Skeletal muscle satellite cell (primary cell): ENCODE data around the gene KRT40.

ENCODE experiments used
- H3K27me3 ChIP-seq: 2 replicates; pipeline ENCODE4 v1.7.0; 2013; ENCODE audit warnings: low read length; ENCODE audit not compliant: control insufficient read depth, insufficient read depth
- H3K36me3 ChIP-seq: 2 replicates; pipeline ENCODE4 v1.7.0; 2013; ENCODE audit warnings: mild to moderate bottlenecking, control low read depth, low read length; ENCODE audit not compliant: insufficient read depth
- H3K4me1 ChIP-seq: 2 replicates; pipeline ENCODE4 v1.7.0; 2013; ENCODE audit warnings: low read length; ENCODE audit not compliant: control insufficient read depth, insufficient read depth
- H3K4me2 ChIP-seq: 2 replicates; pipeline ENCODE4 v1.7.0; 2013; ENCODE audit warnings: mild to moderate bottlenecking, low read length
- H3K4me3 ChIP-seq: 2 replicates; pipeline ENCODE4 v1.7.0; 2013; ENCODE audit warnings: low read length
- H3K9ac ChIP-seq: 2 replicates; pipeline ENCODE4 v1.7.0; 2013; ENCODE audit warnings: mild to moderate bottlenecking, low read depth, low read length, moderate library complexity
- H3K9me3 ChIP-seq: replicated peaks from 2 replicates; pipeline ENCODE4 v1.7.0; 2013; ENCODE audit warnings: mild to moderate bottlenecking, control low read depth, low read length

KRT40 gene

GRCh38 chr17:40950176-40950575 is 34.0 kb downstream of the KRT40 start:
- H3K4me3 ChIP-seq, result no peak overlapping the region
- no peaks in the 10 kb centered on the region for H3K27me3 ChIP-seq
- no peak overlapping the region for H3K4me2 ChIP-seq
- H3K9me3 ChIP-seq, result no peaks in the 10 kb centered on the region
- peaks cover 43% of the 10 kb centered on the region for H3K4me1 ChIP-seq
- H3K9ac ChIP-seq, result no peak overlapping the region
- no peaks in the 10 kb centered on the region for H3K36me3 ChIP-seq

- H3K36me3 ChIP-seq, result no peaks in the 10 kb centered on the region
- H3K4me1 ChIP-seq, result peaks cover 36% of the 10 kb centered on the region
- no peak overlapping the region for H3K4me2 ChIP-seq
- H3K9ac ChIP-seq, result no peak overlapping the region
- H3K4me3 ChIP-seq, result no peak overlapping the region
- H3K9me3 ChIP-seq, result no peaks in the 10 kb centered on the region
- H3K27me3 ChIP-seq, result no peaks in the 10 kb centered on the region
Measured at GRCh38 chr17:40949418-40949817, 34.7 kb downstream of the KRT40 start.

- no peak overlapping the region for H3K4me2 ChIP-seq
- no peaks in the 10 kb centered on the region for H3K9me3 ChIP-seq
- H3K4me1 ChIP-seq, result peaks cover 22% of the 10 kb centered on the region
- no peak overlapping the region for H3K9ac ChIP-seq
- no peak overlapping the region for H3K4me3 ChIP-seq
- H3K27me3 ChIP-seq, result no peaks in the 10 kb centered on the region
- no peaks in the 10 kb centered on the region for H3K36me3 ChIP-seq
Measured at GRCh38 chr17:40947929-40948328, 36.2 kb downstream of the KRT40 start.

GRCh38 chr17:40945414-40945813 is 38.7 kb downstream of the KRT40 start:
- Histone ChIP-seq H3K4me1 (peaks cover 6% of the 10 kb centered on the region), H3K27me3 (no peaks in the 10 kb centered on the region), H3K9ac (no peak overlapping the region), H3K4me3 (no peak overlapping the region), H3K9me3 (no peaks in the 10 kb centered on the region), H3K36me3 (no peaks in the 10 kb centered on the region), H3K4me2 (no peak overlapping the region)

- H3K36me3 ChIP-seq, result no peaks in the 10 kb centered on the region
- no peaks in the 10 kb centered on the region for H3K27me3 ChIP-seq
- no peaks in the 10 kb centered on the region for H3K9me3 ChIP-seq
- H3K4me2 ChIP-seq, result no peak overlapping the region
- H3K4me1 ChIP-seq, result peaks cover 4% of the 10 kb centered on the region
- no peak overlapping the region for H3K9ac ChIP-seq
- no peak overlapping the region for H3K4me3 ChIP-seq
Measured at GRCh38 chr17:40944531-40944930, 39.6 kb downstream of the KRT40 start.

- no peaks in the 10 kb centered on the region for H3K27me3 ChIP-seq
- H3K4me1 ChIP-seq, result peaks cover 5% of the 10 kb centered on the region
- H3K4me3 ChIP-seq, result no peak overlapping the region
- no peak overlapping the region for H3K9ac ChIP-seq
- H3K36me3 ChIP-seq, result no peaks in the 10 kb centered on the region
- no peaks in the 10 kb centered on the region for H3K9me3 ChIP-seq
- no peak overlapping the region for H3K4me2 ChIP-seq
Measured at GRCh38 chr17:40942553-40942952, 41.6 kb downstream of the KRT40 start.

- Histone ChIP-seq H3K36me3 (no peaks in the 10 kb centered on the region), H3K4me1 (peaks cover 9% of the 10 kb centered on the region), H3K4me2 (no peak overlapping the region), H3K9ac (no peak overlapping the region), H3K27me3 (no peaks in the 10 kb centered on the region), H3K9me3 (no peaks in the 10 kb centered on the region), H3K4me3 (no peak overlapping the region)
Measured at GRCh38 chr17:40940266-40940665, 43.9 kb downstream of the KRT40 start.

- Histone ChIP-seq H3K27me3 (no peaks in the 10 kb centered on the region), H3K4me2 (no peak overlapping the region), H3K36me3 (no peaks in the 10 kb centered on the region), H3K4me1 (peaks cover 9% of the 10 kb centered on the region), H3K4me3 (no peak overlapping the region), H3K9ac (no peak overlapping the region), H3K9me3 (no peaks in the 10 kb centered on the region)
Measured at GRCh38 chr17:40938981-40939380, 45.1 kb downstream of the KRT40 start.

GRCh38 chr17:40937384-40937819 is 46.7 kb downstream of the KRT40 start, which contains the start of gene KRT23:
KRT23 (minus strand) TSS chr17:40937646; CDS start chr17:40936603, 1,043 bp downstream.
- no peaks in the 10 kb centered on the region for H3K27me3 ChIP-seq
- no peaks in the 10 kb centered on the region for H3K36me3 ChIP-seq
- H3K4me1 ChIP-seq, result peaks cover 9% of the 10 kb centered on the region
- H3K9me3 ChIP-seq, result no peaks in the 10 kb centered on the region
- no peak within 1 kb of the TSS for H3K4me3 ChIP-seq
- H3K4me2 ChIP-seq, result no peak within 1 kb of the TSS
- H3K9ac ChIP-seq, result no peak within 1 kb of the TSS

- no peak overlapping the region for H3K4me3 ChIP-seq
- no peaks in the 10 kb centered on the region for H3K36me3 ChIP-seq
- no peak overlapping the region for H3K9ac ChIP-seq
- no peaks in the 10 kb centered on the region for H3K27me3 ChIP-seq
- peaks cover 9% of the 10 kb centered on the region for H3K4me1 ChIP-seq
- H3K4me2 ChIP-seq, result no peak overlapping the region
- no peaks in the 10 kb centered on the region for H3K9me3 ChIP-seq
Measured at GRCh38 chr17:40936976-40937375, 47.1 kb downstream of the KRT40 start.

- H3K9ac ChIP-seq, result no peak overlapping the region
- no peaks in the 10 kb centered on the region for H3K27me3 ChIP-seq
- H3K4me1 ChIP-seq, result peaks cover 9% of the 10 kb centered on the region
- no peak overlapping the region for H3K4me3 ChIP-seq
- no peaks in the 10 kb centered on the region for H3K9me3 ChIP-seq
- no peaks in the 10 kb centered on the region for H3K36me3 ChIP-seq
- no peak overlapping the region for H3K4me2 ChIP-seq
Measured at GRCh38 chr17:40936437-40936971, 47.6 kb downstream of the KRT40 start.

- no peaks in the 10 kb centered on the region for H3K36me3 ChIP-seq
- no peak overlapping the region for H3K4me2 ChIP-seq
- H3K4me1 ChIP-seq, result peaks cover 9% of the 10 kb centered on the region
- H3K4me3 ChIP-seq, result no peak overlapping the region
- H3K9ac ChIP-seq, result no peak overlapping the region
- no peaks in the 10 kb centered on the region for H3K27me3 ChIP-seq
- H3K9me3 ChIP-seq, result no peaks in the 10 kb centered on the region
Measured at GRCh38 chr17:40935624-40936023, 48.5 kb downstream of the KRT40 start.
